Activated CD8-positive, alpha-beta T cell treated with anti-CD3 and anti-CD28 coated beads for 36 hours (primary cell): Measurements from ENCODE around the gene AMY2B. TPM values are rescaled to one million over a fixed set of nuclear protein-coding genes. Genes with fewer than 3 reads are reported as not detected.
"Not testable (repeated sequence)": the region's sequence is repeated elsewhere in the genome, so short reads cannot be mapped to it uniquely, and the experiment has no call there.

ENCODE experiments used
- ATAC-seq: fragments of 200-7000 bp; cut with Tn5 transposase; one replicate; pipeline ENCODE4 v1.10.0; 2021; ENCODE audit warnings: mild to moderate bottlenecking, moderate library complexity
- CTCF ChIA-PET: fragments of 350-600 bp; sonication (Branson Sonifier 250); formaldehyde crosslinking; loops from one replicate; lab custom pipeline; 2021; ENCODE audit warnings: antibody characterized with exemption; lab: Charles Lee
- POLR2A ChIA-PET: fragments of 350-600 bp; sonication (Branson Sonifier 250); formaldehyde crosslinking; loops from one replicate; lab custom pipeline; 2021; ENCODE audit warnings: antibody characterized with exemption; lab: Charles Lee
- DNase-seq: peaks from one replicate; pipeline ENCODE4 v3.0.0-alpha.2; 2020
- H3K27ac Mint-ChIP-seq: one replicate; pipeline ENCODE4 v1.8.0; 2021; ENCODE audit warnings: mild to moderate bottlenecking, mixed read lengths
- H3K27me3 Mint-ChIP-seq: one replicate; pipeline ENCODE4 v1.8.0; 2021; ENCODE audit warnings: mixed read lengths
- H3K36me3 Mint-ChIP-seq: one replicate; pipeline ENCODE4 v1.8.0; 2021; ENCODE audit warnings: low read depth, mixed read lengths
- H3K4me1 Mint-ChIP-seq: one replicate; pipeline ENCODE4 v1.8.0; 2021; ENCODE audit warnings: low read depth, mixed read lengths
- H3K4me3 Mint-ChIP-seq: one replicate; pipeline ENCODE4 v1.8.0; 2021; ENCODE audit warnings: mild to moderate bottlenecking, moderate library complexity, mixed read lengths
- H3K9me3 Mint-ChIP-seq: one replicate; pipeline ENCODE4 v1.8.0; 2021; ENCODE audit warnings: mixed read lengths
- CTCF ChIP-seq: fragments of 200-600 bp; IDR thresholded peaks from one replicate; pipeline ENCODE4 v1.8.0; 2022; ENCODE audit warnings: antibody characterized with exemption, mild to moderate bottlenecking
- intact Hi-C: fragments of 100-400 bp; cut with micrococcal nuclease; formaldehyde crosslinking; loops from one replicate; pipeline ENCODE4 v1.10.0; 2022
- total RNA-seq, 2 experiments: library from RNA; stranded (reverse); gene quantifications; one replicate each; pipeline ENCODE4 v1.2.3, GENCODE V29; 2021

The AMY2B gene
- total RNA-seq, 2 experiments from 2014 or later, result 6.1 to 9.7 TPM

DNA sequence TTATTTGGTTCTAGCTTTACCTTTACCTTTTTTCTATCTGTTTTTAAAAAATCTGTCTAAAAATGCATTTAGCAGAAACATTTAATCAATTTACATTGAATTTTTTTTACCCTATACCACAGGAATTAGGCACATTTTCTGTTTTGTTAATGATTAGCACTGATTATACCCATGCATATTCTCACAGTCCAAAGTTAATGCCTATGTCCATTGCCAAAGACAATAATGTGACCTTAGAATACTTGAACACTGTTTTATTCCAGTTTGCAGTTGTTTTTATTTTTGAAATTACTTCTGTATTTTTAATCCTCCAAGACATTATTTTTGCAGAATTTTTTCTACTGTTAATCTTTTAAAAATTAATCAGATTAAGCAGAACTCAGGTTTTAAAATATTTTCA, 11.0 kb upstream of the AMY2B start:
- POLR2A ChIA-PET, result no interaction called here
- intact Hi-C loops, result no loop called here
- ATAC-seq, result no peak
- DNase-seq, result no peak
- Mint-ChIP-seq H3K27me3 (no peaks in the 10 kb centered on the region), H3K4me3 (no peak overlapping the region), H3K4me1 (peaks cover 8% of the 10 kb centered on the region), H3K9me3 (no peaks in the 10 kb centered on the region), H3K27ac (no peak overlapping the region), H3K36me3 (peaks cover 16% of the 10 kb centered on the region)
- TF ChIP-seq CTCF, result no peak
- CTCF ChIA-PET, result no interaction called here

DNA sequence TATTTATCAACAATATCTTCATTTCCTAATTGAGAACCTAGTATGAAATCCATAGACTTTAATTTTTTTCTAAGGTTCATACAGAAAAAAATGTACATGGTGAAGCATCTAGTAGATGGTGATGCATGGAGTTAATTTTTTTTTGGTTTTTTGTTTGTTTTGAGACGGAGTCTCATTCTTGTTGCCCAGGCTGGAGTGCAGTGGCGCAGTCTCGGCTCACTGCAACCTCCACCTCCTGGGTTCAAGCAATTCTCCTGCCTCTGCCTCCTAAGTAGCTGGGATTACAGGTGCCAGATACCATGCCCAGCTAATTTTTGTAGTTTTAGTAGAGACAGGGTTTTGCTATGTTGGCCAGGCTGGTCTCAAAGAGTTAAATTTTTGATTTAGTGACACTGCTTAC, 10.3 kb upstream of the AMY2B start:
- H3K27ac Mint-ChIP-seq, H3K9me3 Mint-ChIP-seq, intact Hi-C loops, ATAC-seq, H3K27me3 Mint-ChIP-seq, H3K4me3 Mint-ChIP-seq, H3K4me1 Mint-ChIP-seq, POLR2A ChIA-PET, DNase-seq, CTCF ChIA-PET: not testable (repeated sequence)
- peaks cover 10% of the 10 kb centered on the region for H3K36me3 Mint-ChIP-seq

- CTCF ChIA-PET, result no interaction called here
- Mint-ChIP-seq H3K36me3 (peaks cover 7% of the 10 kb centered on the region), H3K9me3 (no peaks in the 10 kb centered on the region), H3K27ac (no peak overlapping the region), H3K4me3 (no peak overlapping the region), H3K27me3 (no peaks in the 10 kb centered on the region), H3K4me1 (peaks cover 8% of the 10 kb centered on the region)
- intact Hi-C loops, result no loop called here
- no peak for ATAC-seq
- DNase-seq, result no peak
- no peak for TF ChIP-seq CTCF
- POLR2A ChIA-PET, result no interaction called here
These were observed 9.6 kb upstream of the AMY2B start for GRCh38 chr1:103561643-103562395.

DNA sequence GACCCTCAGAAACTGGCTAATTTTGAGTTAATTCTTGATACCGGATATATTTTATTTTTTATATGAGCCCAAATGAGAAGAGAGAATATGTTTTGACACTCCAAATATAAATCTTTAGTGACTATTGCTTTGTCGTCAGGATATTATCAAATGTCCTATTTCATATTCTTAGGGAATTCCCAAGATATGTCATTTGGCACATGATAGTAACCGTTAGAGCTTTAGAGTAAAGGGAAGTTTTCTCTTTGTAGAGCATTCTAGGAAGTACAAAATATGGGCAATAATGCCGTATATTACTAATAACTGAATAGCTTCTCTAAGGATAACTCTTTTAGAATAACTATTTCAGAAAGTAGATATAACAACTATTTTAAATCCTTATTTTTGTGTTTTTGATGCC, 8.3 kb upstream of the AMY2B start:
- H3K4me3 Mint-ChIP-seq, result no peak overlapping the region
- TF ChIP-seq CTCF, result no peak
- no peak for DNase-seq
- H3K27me3 Mint-ChIP-seq, result no peaks in the 10 kb centered on the region
- ATAC-seq, result no peak
- intact Hi-C loops, result no loop called here
- H3K36me3 Mint-ChIP-seq, result peaks cover 6% of the 10 kb centered on the region
- no peak overlapping the region for H3K27ac Mint-ChIP-seq
- POLR2A ChIA-PET, result interaction anchor here (0.9 kb wide), 1 partner anchor 37 kb away, joined by 3 read pairs; no protein-coding TSS in a partner anchor
- H3K4me1 Mint-ChIP-seq, result peaks cover 8% of the 10 kb centered on the region
- no peaks in the 10 kb centered on the region for H3K9me3 Mint-ChIP-seq
- CTCF ChIA-PET, result no interaction called here

GRCh38 chr1:103569493-103569892, 1.9 kb upstream of the AMY2B start:
- peaks cover 14% of the 10 kb centered on the region for H3K36me3 Mint-ChIP-seq
- ATAC-seq (no peak), DNase-seq (no peak)
- peaks cover 2% of the 10 kb centered on the region for H3K9me3 Mint-ChIP-seq
- no peak overlapping the region for H3K27ac Mint-ChIP-seq
- intact Hi-C loops, result no loop called here
- no peaks in the 10 kb centered on the region for H3K27me3 Mint-ChIP-seq
- TF ChIP-seq CTCF, result no peak
- H3K4me1 Mint-ChIP-seq, result no peaks in the 10 kb centered on the region
- H3K4me3 Mint-ChIP-seq, result no peak overlapping the region
- CTCF ChIA-PET, result no interaction called here
- POLR2A ChIA-PET, result no interaction called here
